Measurements from ENCODE around the gene ADIPOR2. TPM values are rescaled to one million over a fixed set of nuclear protein-coding genes. Genes with fewer than 3 reads are reported as not detected.

Gene ADIPOR2
- polyA plus RNA-seq, 2 of the 4 experiments (the other 2 are of a cell fraction), result 60.4 to 65.4 TPM

GRCh38 chr12:1809591-1810190 lies 118.8 kb downstream of the ADIPOR2 start:
- Histone ChIP-seq H3K27ac (no peak overlapping the region), H3K4me3 (no peak overlapping the region), H3K4me2 (no peak overlapping the region), H3K4me1 (0 out of 3 replicates have a peak, but pooled peaks cover 6% of the 10 kb centered on the region), H3K9me3 (no peaks in the 10 kb centered on the region)
- no peak for DNase-seq (ENCODE audit: low read depth in 1 of 2, low spot score in 1 of 2)
- 72% methylated on average over 13 of the region's 13 CpGs for WGBS (ENCODE audit: missing lambda C conversion rate)
- TF ChIP-seq HDAC2 (IDR thresholded peaks at IDR 0.05) (no peak), CEBPB (IDR thresholded peaks at IDR 0.05) (no peak), SMC3 (IDR thresholded peaks at IDR 0.05) (no peak), CTCF (IDR thresholded peaks at IDR 0.05) (no peak), PBX3 (IDR thresholded peaks at IDR 0.05) (no peak), CHD2 (IDR thresholded peaks at IDR 0.05; ENCODE audit: low read length, partially characterized antibody) (no peak), MAZ (IDR thresholded peaks at IDR 0.05; ENCODE audit: borderline replicate concordance, low read depth, low read length) (no peak), HOXB5 (CRISPR knock-in tag; IDR thresholded peaks at IDR 0.05) (no peak), NPAS2 (CRISPR knock-in tag; IDR thresholded peaks at IDR 0.05; ENCODE audit: borderline replicate concordance) (no peak)
- TF ChIP-seq, protein P1, sequence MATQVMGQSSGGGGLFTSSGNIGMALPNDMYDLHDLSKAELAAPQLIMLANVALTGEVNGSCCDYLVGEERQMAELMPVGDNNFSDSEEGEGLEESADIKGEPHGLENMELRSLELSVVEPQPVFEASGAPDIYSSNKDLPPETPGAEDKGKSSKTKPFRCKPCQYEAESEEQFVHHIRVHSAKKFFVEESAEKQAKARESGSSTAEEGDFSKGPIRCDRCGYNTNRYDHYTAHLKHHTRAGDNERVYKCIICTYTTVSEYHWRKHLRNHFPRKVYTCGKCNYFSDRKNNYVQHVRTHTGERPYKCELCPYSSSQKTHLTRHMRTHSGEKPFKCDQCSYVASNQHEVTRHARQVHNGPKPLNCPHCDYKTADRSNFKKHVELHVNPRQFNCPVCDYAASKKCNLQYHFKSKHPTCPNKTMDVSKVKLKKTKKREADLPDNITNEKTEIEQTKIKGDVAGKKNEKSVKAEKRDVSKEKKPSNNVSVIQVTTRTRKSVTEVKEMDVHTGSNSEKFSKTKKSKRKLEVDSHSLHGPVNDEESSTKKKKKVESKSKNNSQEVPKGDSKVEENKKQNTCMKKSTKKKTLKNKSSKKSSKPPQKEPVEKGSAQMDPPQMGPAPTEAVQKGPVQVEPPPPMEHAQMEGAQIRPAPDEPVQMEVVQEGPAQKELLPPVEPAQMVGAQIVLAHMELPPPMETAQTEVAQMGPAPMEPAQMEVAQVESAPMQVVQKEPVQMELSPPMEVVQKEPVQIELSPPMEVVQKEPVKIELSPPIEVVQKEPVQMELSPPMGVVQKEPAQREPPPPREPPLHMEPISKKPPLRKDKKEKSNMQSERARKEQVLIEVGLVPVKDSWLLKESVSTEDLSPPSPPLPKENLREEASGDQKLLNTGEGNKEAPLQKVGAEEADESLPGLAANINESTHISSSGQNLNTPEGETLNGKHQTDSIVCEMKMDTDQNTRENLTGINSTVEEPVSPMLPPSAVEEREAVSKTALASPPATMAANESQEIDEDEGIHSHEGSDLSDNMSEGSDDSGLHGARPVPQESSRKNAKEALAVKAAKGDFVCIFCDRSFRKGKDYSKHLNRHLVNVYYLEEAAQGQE (IDR thresholded peaks at IDR 0.05), result no peak
- POLR2A ChIA-PET, result no interaction called here
- ATAC-seq, result no peak
- CTCF ChIA-PET, result interaction anchor here (3.6 to 4.5 kb wide), 2 partner anchors 130 kb away, joined by 15 to 17 read pairs; no protein-coding TSS in a partner anchor
- no peak for FAIRE-seq

DNA sequence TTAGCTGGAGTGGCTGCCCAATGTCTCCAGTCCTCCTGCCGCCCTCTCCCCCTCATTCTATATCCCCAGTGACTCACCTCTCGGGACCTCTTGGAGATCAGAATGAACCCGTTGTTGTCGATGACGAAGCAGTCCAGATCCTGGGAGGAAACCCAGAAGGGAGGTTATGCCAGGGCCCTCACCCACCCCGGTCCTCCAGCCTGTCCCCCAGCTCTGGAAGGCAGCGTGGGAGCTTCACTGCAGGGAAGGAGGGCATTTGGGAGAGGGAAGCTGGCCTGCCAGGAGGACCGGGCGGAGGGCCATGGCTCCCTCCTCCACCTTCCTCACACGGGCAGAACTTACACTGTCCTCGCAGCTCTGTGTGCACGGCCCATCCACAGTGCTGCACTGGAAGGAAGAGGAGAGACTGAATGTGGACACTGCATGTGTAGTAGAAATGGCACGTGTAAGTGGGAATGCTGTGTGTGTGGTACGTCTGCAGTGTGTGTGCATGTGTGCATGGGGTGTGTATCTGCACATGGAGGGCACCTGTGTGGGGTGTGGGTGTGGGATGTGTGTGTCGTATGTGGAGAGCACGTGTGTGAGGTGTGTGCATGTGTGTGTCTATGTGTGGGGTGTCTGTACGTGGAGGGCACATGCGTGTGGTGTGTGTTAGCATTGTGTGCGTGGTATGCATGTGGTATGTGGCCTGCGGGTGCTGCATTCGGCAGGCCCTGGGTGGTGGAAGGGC lies 119.5 kb downstream of the ADIPOR2 start:
- Histone ChIP-seq H3K27ac (no peak overlapping the region), H3K4me1 (0 out of 3 replicates have a peak, but pooled peaks cover 3% of the 10 kb centered on the region), H3K4me3 (no peak overlapping the region), H3K4me2 (no peak overlapping the region), H3K9me3 (no peaks in the 10 kb centered on the region)
- DNase-seq (ENCODE audit: low read depth in 1 of 2, low spot score in 1 of 2), result no peak
- no peak for TF ChIP-seq RFX5 (IDR thresholded peaks at IDR 0.05)
- TF ChIP-seq, protein P1 (IDR thresholded peaks at IDR 0.05), result no peak
- no peak for TF ChIP-seq CTCF (IDR thresholded peaks at IDR 0.05)
- TF ChIP-seq E2F6 (IDR thresholded peaks at IDR 0.05; ENCODE audit: borderline replicate concordance, low read depth), result no peak
- no peak for TF ChIP-seq MAZ (IDR thresholded peaks at IDR 0.05; ENCODE audit: borderline replicate concordance, low read depth, low read length)
- 72% methylated on average over 21 of the region's 21 CpGs for WGBS (ENCODE audit: missing lambda C conversion rate)
- ATAC-seq, result no peak
- ChIA-PET POLR2A (no interaction called here), CTCF (interaction anchor here (4.5 kb wide), 1 partner anchor 129 kb away, joined by 17 read pairs; no protein-coding TSS in a partner anchor)
- no peak for FAIRE-seq
